H1 (cell line): ENCODE data around the gene ATP1B3. TPM values are rescaled to one million over a fixed set of nuclear protein-coding genes. Genes with fewer than 3 reads are reported as not detected.

Experiments
- CTCF ChIA-PET: fragments of 300-600 bp; sonication (Branson Sonifier 250); formaldehyde crosslinking; loops from one replicate; lab custom pipeline; 2021; ENCODE audit not compliant: partially characterized antibody; lab: Charles Lee
- POLR2A ChIA-PET: fragments of 300-600 bp; sonication (Branson Sonifier 250); formaldehyde crosslinking; loops from one replicate; lab custom pipeline; 2021; ENCODE audit warnings: inconsistent platforms; ENCODE audit not compliant: partially characterized antibody; lab: Charles Lee
- DNase-seq, 2 experiments: peaks; one replicate each; pipeline versions ENCODE4 v3.0.0 to v3.0.0-alpha.2; 2010 to 2022; ENCODE audit warnings: low spot score in 2 of 2, low read depth in 1 of 2, mixed read lengths in 1 of 2
- FAIRE-seq: peaks from 2 replicates; lab custom pipeline; 2011; peaks lifted over from hg19 to GRCh38; lab: Jason Lieb, UNC
- H2AFZ ChIP-seq: 2 replicates; pipeline ENCODE4 v1.8.1; 2012; ENCODE audit warnings: low read length, inconsistent platforms
- H2AK5ac ChIP-seq: 2 replicates; pipeline ENCODE4 v1.6.1; 2013; ENCODE audit warnings: low read depth, low read length
- H2BK120ac ChIP-seq: replicated peaks from 2 replicates; pipeline ENCODE3; 2013; ENCODE audit warnings: low read depth, low read length, inconsistent platforms
- H2BK12ac ChIP-seq: 2 replicates; pipeline ENCODE4 v1.6.1; 2013; ENCODE audit warnings: low read depth, low read length
- H2BK15ac ChIP-seq: 2 replicates; pipeline ENCODE4 v1.6.1; 2013; ENCODE audit warnings: low read length
- H2BK20ac ChIP-seq: 2 replicates; pipeline ENCODE4 v1.6.1; 2013; ENCODE audit warnings: low read length
- H2BK5ac ChIP-seq: 2 replicates; pipeline ENCODE4 v1.6.1; 2013; ENCODE audit warnings: low read depth, low read length
- H3K14ac ChIP-seq: 2 replicates; pipeline ENCODE4 v1.6.1; 2013; ENCODE audit warnings: inconsistent platforms; ENCODE audit not compliant: insufficient read length
- H3K18ac ChIP-seq: 2 replicates; pipeline ENCODE4 v1.6.1; 2013; ENCODE audit warnings: low read length; ENCODE audit errors: extremely low read depth
- H3K23ac ChIP-seq: 2 replicates; pipeline ENCODE4 v1.6.1; 2013; ENCODE audit warnings: inconsistent platforms; ENCODE audit not compliant: insufficient read length
- H3K23me2 ChIP-seq: 2 replicates; pipeline ENCODE4 v1.6.1; 2013; ENCODE audit warnings: low read depth, low read length
- H3K27ac ChIP-seq: 2 replicates; pipeline ENCODE4 v1.6.1; 2011; ENCODE audit warnings: low read depth, low read length, inconsistent platforms
- H3K27me3 ChIP-seq, 4 experiments: replicated peaks in 1 of 4; 1 replicate in 1 of 4; 2 replicates in 3 of 4; pipeline versions ENCODE4 v1.6.1 to v1.8.1; 2011 to 2013; ENCODE audit warnings: low read length in 3 of 4, mild to moderate bottlenecking in 3 of 4, inconsistent platforms in 2 of 4, mixed read lengths in 2 of 4, moderate library complexity in 1 of 4; ENCODE audit not compliant: control insufficient read depth in 3 of 4, insufficient read depth in 3 of 4; ENCODE audit errors: extremely low read depth in 1 of 4
- H3K36me3 ChIP-seq, 4 experiments: 2 replicates each; pipeline versions ENCODE4 v1.6.1 to v1.8.1; 2011 to 2013; ENCODE audit warnings: mild to moderate bottlenecking in 4 of 4, low read length in 3 of 4, moderate library complexity in 2 of 4, control low read depth in 1 of 4, inconsistent platforms in 1 of 4; ENCODE audit not compliant: insufficient read depth in 4 of 4, control insufficient read depth in 2 of 4
- H3K4ac ChIP-seq: replicated peaks from 2 replicates; pipeline ENCODE3; 2013; ENCODE audit warnings: low read length, low read depth, mixed read lengths, inconsistent platforms; ENCODE audit not compliant: insufficient read length
- H3K4me1 ChIP-seq, 4 experiments: replicated peaks in 1 of 4; 1 replicate in 1 of 4; 2 replicates in 3 of 4; pipeline versions ENCODE4 v1.6.1 to v1.8.1; 2011 to 2013; ENCODE audit warnings: low read length in 3 of 4, inconsistent platforms in 2 of 4, mixed read lengths in 1 of 4; ENCODE audit not compliant: insufficient read depth in 4 of 4, control insufficient read depth in 3 of 4
- H3K4me2 ChIP-seq, 2 experiments: 2 replicates each; pipeline versions ENCODE4 v1.6.1 to v1.8.1; 2011 to 2013; ENCODE audit warnings: low read depth in 2 of 2, low read length in 2 of 2, control low read depth in 1 of 2, inconsistent platforms in 1 of 2, mild to moderate bottlenecking in 1 of 2; ENCODE audit not compliant: insufficient read depth in 1 of 2
- H3K4me3 ChIP-seq, 4 experiments: fragments of 200-600, 300-600 bp in 1 of 4; sonication (generic), shearing (Covaris generic), sonication (Bioruptor Twin) in 1 of 4; 2 replicates each; pipeline versions ENCODE4 v1.5.1 to v1.8.1; 2011 to 2016; ENCODE audit warnings: low read length in 4 of 4, low read depth in 3 of 4, control low read depth in 2 of 4, inconsistent platforms in 2 of 4, mild to moderate bottlenecking in 2 of 4, mixed read lengths in 1 of 4, moderate library complexity in 1 of 4; ENCODE audit not compliant: insufficient read depth in 2 of 4; ENCODE audit errors: extremely low read depth in 1 of 4
- H3K56ac ChIP-seq: replicated peaks from 2 replicates; pipeline ENCODE3; 2013; ENCODE audit warnings: low read depth, mild to moderate bottlenecking, mixed read lengths, low read length, inconsistent platforms; ENCODE audit not compliant: insufficient read length
- H3K79me1 ChIP-seq: 2 replicates; pipeline ENCODE4 v1.6.1; 2013; ENCODE audit warnings: low read depth, low read length, control low read depth
- H3K79me2 ChIP-seq, 2 experiments: 2 replicates each; pipeline versions ENCODE4 v1.6.1 to v1.8.1; 2012 to 2013; ENCODE audit warnings: low read length in 2 of 2, mild to moderate bottlenecking in 2 of 2, inconsistent platforms in 1 of 2; ENCODE audit not compliant: insufficient read depth in 2 of 2, control insufficient read depth in 1 of 2
- H3K9ac ChIP-seq, 4 experiments: replicated peaks in 1 of 4; 1 replicate in 1 of 4; 2 replicates in 3 of 4; pipeline versions ENCODE4 v1.6.1 to v1.8.1; 2011 to 2013; ENCODE audit warnings: low read depth in 3 of 4, low read length in 3 of 4, control low read depth in 2 of 4, mild to moderate bottlenecking in 2 of 4, moderate library complexity in 2 of 4, inconsistent platforms in 1 of 4; ENCODE audit errors: extremely low read depth in 1 of 4
- H3K9me3 ChIP-seq, 2 experiments: 2 replicates each; pipeline versions ENCODE4 v1.6.1 to v1.8.1; 2012 to 2013; ENCODE audit warnings: mild to moderate bottlenecking in 2 of 2, moderate library complexity in 2 of 2, control low read depth in 1 of 2, inconsistent platforms in 1 of 2, low read depth in 1 of 2, low read length in 1 of 2, mixed read lengths in 1 of 2; ENCODE audit not compliant: insufficient read depth in 2 of 2
- H4K20me1 ChIP-seq, 2 experiments: replicated peaks in 1 of 2; 2 replicates each; pipeline versions ENCODE3 to v1.8.1; 2011 to 2013; ENCODE audit warnings: inconsistent platforms in 2 of 2, low read length in 2 of 2, mild to moderate bottlenecking in 1 of 2; ENCODE audit not compliant: insufficient read depth in 2 of 2, control insufficient read depth in 1 of 2
- H4K5ac ChIP-seq: 2 replicates; pipeline ENCODE4 v1.6.1; 2013; ENCODE audit warnings: low read length, low read depth, mixed read lengths, inconsistent platforms; ENCODE audit not compliant: insufficient read length
- H4K8ac ChIP-seq: 2 replicates; pipeline ENCODE4 v1.8.0; 2013; ENCODE audit warnings: mild to moderate bottlenecking, moderate library complexity, low read length, inconsistent platforms; ENCODE audit not compliant: insufficient read depth; ENCODE audit errors: extremely low read depth
- H4K91ac ChIP-seq: replicated peaks from 2 replicates; pipeline ENCODE3; 2013; ENCODE audit warnings: low read length, mixed read lengths, inconsistent platforms; ENCODE audit not compliant: insufficient read length
- CEBPB ChIP-seq: IDR thresholded peaks from 2 replicates; pipeline ENCODE4 v1.6.1; 2012; ENCODE audit warnings: low read depth, low read length
- FOSL1 ChIP-seq: IDR thresholded peaks from 2 replicates; pipeline ENCODE4 v1.6.1; 2011; ENCODE audit warnings: mild to moderate bottlenecking, low read depth, low read length, moderate library complexity; ENCODE audit not compliant: insufficient read depth
- HDAC2 ChIP-seq, 2 experiments: fragments of 300-600 bp in 1 of 2; sonication (generic) in 1 of 2; IDR thresholded peaks; 2 replicates each; pipeline ENCODE4 v1.6.1; 2011 to 2012; ENCODE audit warnings: low read depth in 2 of 2, low read length in 2 of 2, mild to moderate bottlenecking in 2 of 2, moderate library complexity in 2 of 2, borderline replicate concordance in 1 of 2, inconsistent platforms in 1 of 2
- RBBP5 ChIP-seq: IDR thresholded peaks from 2 replicates; pipeline ENCODE4 v1.7.1; 2012; ENCODE audit warnings: low read depth, mild to moderate bottlenecking, inconsistent platforms, low read length, moderate library complexity, borderline replicate concordance
- RFX5 ChIP-seq: IDR thresholded peaks from 2 replicates; pipeline ENCODE4 v1.6.1; 2011; ENCODE audit warnings: low read depth, low read length, improper control_type of control experiment, borderline replicate concordance
- SIN3A ChIP-seq, 2 experiments: IDR thresholded peaks in 1 of 2; conservative IDR thresholded peaks in 1 of 2; 2 replicates each; pipeline ENCODE4 v1.6.1; 2011 to 2012; ENCODE audit warnings: low read length in 2 of 2, improper control_type of control experiment in 1 of 2, low read depth in 1 of 2, mild to moderate bottlenecking in 1 of 2
- TAF7 ChIP-seq: optimal IDR thresholded peaks from 2 replicates; pipeline ENCODE3; 2011; ENCODE audit warnings: low read depth, mild to moderate bottlenecking, inconsistent platforms, low read length, moderate library complexity, borderline replicate concordance
- WGBS, 2 experiments: shearing (Covaris generic) in 1 of 2; methylation state at CpG; one replicate each; pipeline versions ENCODE4 v1.1.6 to v1.1.7; 2013 to 2015; ENCODE audit warnings: low lambda C conversion rate in 2 of 2, mixed read lengths in 2 of 2, inconsistent platforms in 1 of 2, low coverage in 1 of 2, missing lambda C conversion rate in 1 of 2; ENCODE audit not compliant: insufficient replicate concordance in 2 of 2, insufficient coverage in 1 of 2, insufficient read length in 1 of 2; ENCODE audit errors: extremely low coverage in 1 of 2, missing lambda C conversion rate in 1 of 2; 5-methylcytosine and 5-hydroxymethylcytosine counted together
- polyA plus RNA-seq, 7 experiments: library from polyadenylated mRNA; depleted of rRNA in 3 of 7; stranded (reverse) in 5 of 7; unstranded in 2 of 7; fragments of >200 nt in 5 of 7; fragments of 200-250 nt in 2 of 7; gene quantifications; 1 replicate in 5 of 7; 2 replicates in 1 of 7; 4 replicates in 1 of 7; pipeline versions ENCODE4 v1.2.1 to v1.2.3, GENCODE V29; 2011 to 2013; ENCODE audit warnings: missing spikeins in 2 of 7, mixed read lengths in 2 of 7
- total RNA-seq: library from RNA; stranded (reverse); fragmentation: NEBNext Ultra II Directional; extraction: Animal tissue kit (Norgen Biotek cat#: 25700); gene quantifications from 2 replicates; pipeline ENCODE4 v1.2.1, GENCODE V29; 2021
- TF ChIP-seq, protein P1 (sequence below), 3 experiments: IDR thresholded peaks; 1 replicate in 2 of 3; 2 replicates in 1 of 3; pipeline versions ENCODE4 v1.5.1 to v1.6.1; 2011; ENCODE audit warnings: low read length in 3 of 3, mild to moderate bottlenecking in 3 of 3, inconsistent platforms in 2 of 3, low read depth in 1 of 3, moderate library complexity in 1 of 3; ENCODE audit not compliant: insufficient read depth in 1 of 3; ENCODE audit errors: control extremely low read depth in 1 of 3
- TF ChIP-seq, protein P2 (sequence below): IDR thresholded peaks from 2 replicates; pipeline ENCODE4 v1.6.1; 2011; ENCODE audit warnings: low read length, improper control_type of control experiment

Gene ATP1B3
- total and polyA plus RNA-seq, 2 of the 8 experiments (the other 6 are each of a cell fraction or from before 2014, with no cell fraction given) = 233 to 342 TPM

DNA sequence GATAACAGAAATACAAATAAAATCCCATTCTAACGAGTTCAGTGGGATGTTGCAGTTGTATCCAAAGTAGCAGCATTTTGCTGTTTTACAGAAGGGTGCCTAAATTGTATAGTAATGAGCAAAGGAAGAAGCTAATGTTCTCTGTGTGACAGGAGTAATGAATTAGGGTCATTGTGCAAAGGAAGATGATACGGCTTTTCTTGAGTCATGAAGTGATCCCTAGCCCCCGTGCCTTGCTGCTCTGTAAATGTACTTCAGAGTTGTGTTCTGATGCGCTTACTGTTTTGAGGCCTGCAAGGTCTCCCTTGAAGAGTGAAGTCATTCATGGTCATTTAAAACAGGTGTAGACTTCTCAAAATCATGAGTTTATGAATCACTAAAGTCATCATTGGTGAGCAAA is 37.9 kb downstream of the ATP1B3 start:
- no peaks in the 10 kb centered on the region for H3K23me2 ChIP-seq
- no peaks in the 10 kb centered on the region for H3K9me3 ChIP-seq
- H4K8ac ChIP-seq = no peak overlapping the region
- H4K5ac ChIP-seq = no peak overlapping the region
- H2BK12ac ChIP-seq = no peak overlapping the region
- no peak overlapping the region for H3K56ac ChIP-seq
- H3K4me3 ChIP-seq = no peak overlapping the region
- H3K27ac ChIP-seq = no peak overlapping the region
- CTCF ChIA-PET = interaction anchor here (0.7 to 3.4 kb wide), 17 partner anchors 9 to 328 kb away, joined by 3 to 20 read pairs (median 4); partner anchors contain the start of gene RNF7
- no peak overlapping the region for H4K91ac ChIP-seq
- no peak overlapping the region for H3K4me2 ChIP-seq
- no peak overlapping the region for H2BK20ac ChIP-seq
- H3K9ac ChIP-seq = no peak overlapping the region
- H2BK15ac ChIP-seq = no peak overlapping the region
- FAIRE-seq = no peak
- DNase-seq = no peak
- peaks cover 2 to 60% (median 32%) of the 10 kb centered on the region in 4 experiments; a peak in 7 of 8 replicates for H3K36me3 ChIP-seq
- H3K18ac ChIP-seq = no peak overlapping the region
- no peak overlapping the region for H3K4ac ChIP-seq
- H2BK120ac ChIP-seq = no peak overlapping the region
- peaks cover 2% of the 10 kb centered on the region; the same call in 1 of the 2 replicates for H3K79me1 ChIP-seq
- H3K23ac ChIP-seq = no peak overlapping the region
- H2AK5ac ChIP-seq = no peak overlapping the region
- H2BK5ac ChIP-seq = no peak overlapping the region
- H2AFZ ChIP-seq = no peak overlapping the region
- no peaks in the 10 kb centered on the region for H3K27me3 ChIP-seq
- no peaks in the 10 kb centered on the region; a peak in 1 of 4 replicates for H3K79me2 ChIP-seq
- WGBS, 2 experiments = 84% methylated on average over 4 of the region's 4 CpGs; no CpG with 5 or more reads in 1 of the 2 experiments
- H4K20me1 ChIP-seq = no peaks in the 10 kb centered on the region
- no peak overlapping the region for H3K14ac ChIP-seq
- POLR2A ChIA-PET = no interaction called here
- no peaks in the 10 kb centered on the region for H3K4me1 ChIP-seq
- TF ChIP-seq CEBPB (no peak), RFX5 (no peak), SIN3A (conservative IDR thresholded peaks at IDR 0.05 in 1 of 2, IDR thresholded peaks at IDR 0.05 in 1 of 2; ENCODE audit: low read depth in 1 of 2, low read length in 2 of 2) (no peak), HDAC2 (IDR thresholded peaks at IDR 0.05; ENCODE audit: borderline replicate concordance in 1 of 2, low read depth in 2 of 2, low read length in 2 of 2) (no peak), TAF7 (no peak), RBBP5 (no peak), FOSL1 (no peak)
- TF ChIP-seq, protein P1, sequence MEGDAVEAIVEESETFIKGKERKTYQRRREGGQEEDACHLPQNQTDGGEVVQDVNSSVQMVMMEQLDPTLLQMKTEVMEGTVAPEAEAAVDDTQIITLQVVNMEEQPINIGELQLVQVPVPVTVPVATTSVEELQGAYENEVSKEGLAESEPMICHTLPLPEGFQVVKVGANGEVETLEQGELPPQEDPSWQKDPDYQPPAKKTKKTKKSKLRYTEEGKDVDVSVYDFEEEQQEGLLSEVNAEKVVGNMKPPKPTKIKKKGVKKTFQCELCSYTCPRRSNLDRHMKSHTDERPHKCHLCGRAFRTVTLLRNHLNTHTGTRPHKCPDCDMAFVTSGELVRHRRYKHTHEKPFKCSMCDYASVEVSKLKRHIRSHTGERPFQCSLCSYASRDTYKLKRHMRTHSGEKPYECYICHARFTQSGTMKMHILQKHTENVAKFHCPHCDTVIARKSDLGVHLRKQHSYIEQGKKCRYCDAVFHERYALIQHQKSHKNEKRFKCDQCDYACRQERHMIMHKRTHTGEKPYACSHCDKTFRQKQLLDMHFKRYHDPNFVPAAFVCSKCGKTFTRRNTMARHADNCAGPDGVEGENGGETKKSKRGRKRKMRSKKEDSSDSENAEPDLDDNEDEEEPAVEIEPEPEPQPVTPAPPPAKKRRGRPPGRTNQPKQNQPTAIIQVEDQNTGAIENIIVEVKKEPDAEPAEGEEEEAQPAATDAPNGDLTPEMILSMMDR (IDR thresholded peaks at IDR 0.05; ENCODE audit: control extremely low read depth in 1 of 3, insufficient read depth in 1 of 3, low read depth in 1 of 3, low read length in 3 of 3) = no peak
- TF ChIP-seq, protein P2, sequence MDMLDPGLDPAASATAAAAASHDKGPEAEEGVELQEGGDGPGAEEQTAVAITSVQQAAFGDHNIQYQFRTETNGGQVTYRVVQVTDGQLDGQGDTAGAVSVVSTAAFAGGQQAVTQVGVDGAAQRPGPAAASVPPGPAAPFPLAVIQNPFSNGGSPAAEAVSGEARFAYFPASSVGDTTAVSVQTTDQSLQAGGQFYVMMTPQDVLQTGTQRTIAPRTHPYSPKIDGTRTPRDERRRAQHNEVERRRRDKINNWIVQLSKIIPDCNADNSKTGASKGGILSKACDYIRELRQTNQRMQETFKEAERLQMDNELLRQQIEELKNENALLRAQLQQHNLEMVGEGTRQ = no peak
